Panc1 (cell line): ENCODE results near the gene NAA60. TPM values are rescaled to one million over a fixed set of nuclear protein-coding genes. Genes with fewer than 3 reads are reported as not detected.

Experiments used
- ATAC-seq: fragments of 200-7000 bp; cut with Tn5 transposase; 2 replicates; pipeline ENCODE4 v1.9.1; 2020; ENCODE audit warnings: mild to moderate bottlenecking, moderate library complexity
- BruUV-seq: library from RNA; stranded (reverse); fragments of 400-500 nt; replicated peaks from 2 replicates; lab custom pipeline; 2021; lab: Mats Ljungman, UMichigan
- CTCF ChIA-PET: fragments of 300-600 bp; sonication (Branson Sonifier 250); formaldehyde crosslinking; loops from one replicate; lab custom pipeline; 2022; ENCODE audit warnings: antibody characterized with exemption; lab: Charles Lee
- POLR2A ChIA-PET: fragments of 300-600 bp; sonication (Branson Sonifier 250); formaldehyde crosslinking; loops from one replicate; lab custom pipeline; 2022; ENCODE audit warnings: antibody characterized with exemption; lab: Charles Lee
- DNase-seq: peaks from one replicate; pipeline ENCODE4 v3.0.0-alpha.2; 2010; ENCODE audit warnings: low read depth, low spot score
- H3K27ac ChIP-seq: 2 replicates; pipeline ENCODE4 v1.5.1; 2011; ENCODE audit warnings: mild to moderate bottlenecking, low read length, inconsistent platforms
- H3K27me3 ChIP-seq: fragments of 200-500 bp; sonication (Bioruptor generic); 2 replicates; pipeline ENCODE4 v1.6.0; 2014; ENCODE audit warnings: low read length, inconsistent platforms; ENCODE audit not compliant: control insufficient read depth, insufficient read depth
- H3K36me3 ChIP-seq: fragments of 200-500 bp; sonication (Bioruptor generic); 2 replicates; pipeline ENCODE4 v1.5.1; 2014; ENCODE audit warnings: inconsistent platforms, mild to moderate bottlenecking, low read length, moderate library complexity; ENCODE audit not compliant: control insufficient read depth, insufficient read depth
- H3K4me1 ChIP-seq: 2 replicates; pipeline ENCODE4 v1.5.1; 2011; ENCODE audit warnings: inconsistent platforms, mild to moderate bottlenecking, low read length, moderate library complexity; ENCODE audit not compliant: control insufficient read depth, insufficient read depth
- H3K4me3 ChIP-seq, 2 experiments: 2 replicates each; pipeline ENCODE4 v1.5.1; 2011 to 2012; ENCODE audit warnings: low read depth in 2 of 2, low read length in 2 of 2, mild to moderate bottlenecking in 2 of 2, inconsistent platforms in 1 of 2, moderate library complexity in 1 of 2
- H3K9me3 ChIP-seq: fragments of 200-500 bp; sonication (Bioruptor generic); 2 replicates; pipeline ENCODE4 v1.5.1; 2014; ENCODE audit warnings: low read depth, mild to moderate bottlenecking, inconsistent platforms, low read length, moderate library complexity; ENCODE audit not compliant: control insufficient read depth, insufficient read depth
- POLR2AphosphoS5 ChIP-seq: IDR thresholded peaks from 2 replicates; pipeline ENCODE4 v1.6.1; 2012; ENCODE audit warnings: mild to moderate bottlenecking, low read depth, low read length, moderate library complexity
- SIN3A ChIP-seq: IDR thresholded peaks from 2 replicates; pipeline ENCODE4 v1.6.1; 2012; ENCODE audit warnings: low read depth, mild to moderate bottlenecking, low read length, moderate library complexity, borderline replicate concordance; ENCODE audit not compliant: insufficient read depth
- TCF7L2 ChIP-seq: IDR thresholded peaks from 2 replicates; pipeline ENCODE4 v1.6.1; 2011; ENCODE audit warnings: mild to moderate bottlenecking, low read depth, low read length, inconsistent platforms
- in situ Hi-C: cut with HindIII; loops from 2 replicates; pipeline ENCODE4 v1.10.0; 2016; ENCODE audit warnings: low sequenced_read_pairs, low pct_unique_long_range_greater_than_20kb
- intact Hi-C: fragments of 100-400 bp; cut with micrococcal nuclease; formaldehyde crosslinking; loops from one replicate; pipeline ENCODE4 v1.10.0; 2022; ENCODE audit not compliant: unreplicated experiment
- total RNA-seq: library from RNA; stranded (reverse); gene quantifications from one replicate; pipeline ENCODE4 v1.2.1, GENCODE V29; 2021; ENCODE audit not compliant: unreplicated experiment
- TF ChIP-seq, protein P1 (sequence below), 2 experiments: IDR thresholded peaks; 2 replicates each; pipeline ENCODE4 v1.6.1; 2011 to 2012; ENCODE audit warnings: low read depth in 2 of 2, control low read depth in 1 of 2, low read length in 1 of 2, mild to moderate bottlenecking in 1 of 2, moderate library complexity in 1 of 2; ENCODE audit not compliant: insufficient read depth in 1 of 2
- TF ChIP-seq, protein P2 (sequence below): fragments of 450-650 bp; IDR thresholded peaks from 2 replicates; pipeline ENCODE4 v1.5.1; 2017; ENCODE audit warnings: mild to moderate bottlenecking

The NAA60 gene
- total RNA-seq, 1 experiment from 2014 or later = 56.0 TPM

DNA sequence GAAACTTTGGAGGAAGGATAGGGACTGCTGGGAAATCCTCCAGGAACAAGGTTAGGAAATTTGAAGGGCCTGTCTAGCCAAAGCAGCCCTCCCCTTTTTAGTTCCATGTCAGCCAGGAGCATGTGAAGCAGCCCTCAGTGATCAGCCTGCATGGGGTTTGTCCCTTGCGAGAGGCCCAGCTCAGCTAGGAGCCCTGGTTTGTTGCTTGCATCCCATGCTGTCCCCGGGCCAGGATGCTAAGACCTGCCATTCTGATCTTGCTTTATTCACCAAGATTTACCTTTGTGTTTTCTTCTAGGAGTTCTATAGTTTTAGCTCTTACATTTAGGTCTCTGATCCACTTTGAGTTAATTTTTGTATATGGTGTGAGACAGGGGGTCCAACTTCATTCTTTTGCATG is 84.9 kb downstream of the NAA60 start:
- Histone ChIP-seq H3K4me1 (no peaks in the 10 kb centered on the region), H3K27ac (no peak overlapping the region), H3K4me3 (no peak overlapping the region), H3K27me3 (no peaks in the 10 kb centered on the region), H3K36me3 (0 out of 2 replicates have a peak, but pooled peaks cover 3% of the 10 kb centered on the region), H3K9me3 (no peaks in the 10 kb centered on the region)
- no peak for DNase-seq
- CTCF ChIA-PET = no interaction called here
- in situ Hi-C loops (no loop called here), intact Hi-C loops (no loop called here)
- BruUV-seq = TSS peak; percentile 63
- POLR2A ChIA-PET = no interaction called here
- no peak for ATAC-seq
- no peak for TF ChIP-seq SIN3A
- no peak for TF ChIP-seq POLR2AphosphoS5
- TF ChIP-seq, protein P1, sequence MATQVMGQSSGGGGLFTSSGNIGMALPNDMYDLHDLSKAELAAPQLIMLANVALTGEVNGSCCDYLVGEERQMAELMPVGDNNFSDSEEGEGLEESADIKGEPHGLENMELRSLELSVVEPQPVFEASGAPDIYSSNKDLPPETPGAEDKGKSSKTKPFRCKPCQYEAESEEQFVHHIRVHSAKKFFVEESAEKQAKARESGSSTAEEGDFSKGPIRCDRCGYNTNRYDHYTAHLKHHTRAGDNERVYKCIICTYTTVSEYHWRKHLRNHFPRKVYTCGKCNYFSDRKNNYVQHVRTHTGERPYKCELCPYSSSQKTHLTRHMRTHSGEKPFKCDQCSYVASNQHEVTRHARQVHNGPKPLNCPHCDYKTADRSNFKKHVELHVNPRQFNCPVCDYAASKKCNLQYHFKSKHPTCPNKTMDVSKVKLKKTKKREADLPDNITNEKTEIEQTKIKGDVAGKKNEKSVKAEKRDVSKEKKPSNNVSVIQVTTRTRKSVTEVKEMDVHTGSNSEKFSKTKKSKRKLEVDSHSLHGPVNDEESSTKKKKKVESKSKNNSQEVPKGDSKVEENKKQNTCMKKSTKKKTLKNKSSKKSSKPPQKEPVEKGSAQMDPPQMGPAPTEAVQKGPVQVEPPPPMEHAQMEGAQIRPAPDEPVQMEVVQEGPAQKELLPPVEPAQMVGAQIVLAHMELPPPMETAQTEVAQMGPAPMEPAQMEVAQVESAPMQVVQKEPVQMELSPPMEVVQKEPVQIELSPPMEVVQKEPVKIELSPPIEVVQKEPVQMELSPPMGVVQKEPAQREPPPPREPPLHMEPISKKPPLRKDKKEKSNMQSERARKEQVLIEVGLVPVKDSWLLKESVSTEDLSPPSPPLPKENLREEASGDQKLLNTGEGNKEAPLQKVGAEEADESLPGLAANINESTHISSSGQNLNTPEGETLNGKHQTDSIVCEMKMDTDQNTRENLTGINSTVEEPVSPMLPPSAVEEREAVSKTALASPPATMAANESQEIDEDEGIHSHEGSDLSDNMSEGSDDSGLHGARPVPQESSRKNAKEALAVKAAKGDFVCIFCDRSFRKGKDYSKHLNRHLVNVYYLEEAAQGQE (IDR thresholded peaks at IDR 0.05; ENCODE audit: insufficient read depth in 1 of 2, low read depth in 2 of 2, low read length in 1 of 2) = no peak
- TF ChIP-seq, protein P2, sequence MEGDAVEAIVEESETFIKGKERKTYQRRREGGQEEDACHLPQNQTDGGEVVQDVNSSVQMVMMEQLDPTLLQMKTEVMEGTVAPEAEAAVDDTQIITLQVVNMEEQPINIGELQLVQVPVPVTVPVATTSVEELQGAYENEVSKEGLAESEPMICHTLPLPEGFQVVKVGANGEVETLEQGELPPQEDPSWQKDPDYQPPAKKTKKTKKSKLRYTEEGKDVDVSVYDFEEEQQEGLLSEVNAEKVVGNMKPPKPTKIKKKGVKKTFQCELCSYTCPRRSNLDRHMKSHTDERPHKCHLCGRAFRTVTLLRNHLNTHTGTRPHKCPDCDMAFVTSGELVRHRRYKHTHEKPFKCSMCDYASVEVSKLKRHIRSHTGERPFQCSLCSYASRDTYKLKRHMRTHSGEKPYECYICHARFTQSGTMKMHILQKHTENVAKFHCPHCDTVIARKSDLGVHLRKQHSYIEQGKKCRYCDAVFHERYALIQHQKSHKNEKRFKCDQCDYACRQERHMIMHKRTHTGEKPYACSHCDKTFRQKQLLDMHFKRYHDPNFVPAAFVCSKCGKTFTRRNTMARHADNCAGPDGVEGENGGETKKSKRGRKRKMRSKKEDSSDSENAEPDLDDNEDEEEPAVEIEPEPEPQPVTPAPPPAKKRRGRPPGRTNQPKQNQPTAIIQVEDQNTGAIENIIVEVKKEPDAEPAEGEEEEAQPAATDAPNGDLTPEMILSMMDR = no peak
- TF ChIP-seq TCF7L2 = no peak

DNA sequence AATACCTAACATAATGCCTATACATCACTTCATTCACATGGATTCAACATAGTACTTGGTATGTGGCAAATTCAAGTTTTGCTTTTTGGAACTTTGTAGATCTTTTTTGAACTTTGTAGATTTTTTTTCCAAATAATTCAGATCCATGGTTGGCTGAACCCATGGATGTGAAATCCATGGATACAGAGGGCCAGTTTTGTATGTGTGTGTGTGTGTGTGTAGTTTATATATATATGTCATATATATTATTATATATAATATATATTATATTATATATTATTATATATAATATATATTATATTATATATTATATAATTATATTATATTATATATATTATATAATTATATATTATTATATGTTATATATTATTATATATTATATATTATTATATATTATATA is 85.7 kb downstream of the NAA60 start:
- TF ChIP-seq TCF7L2 (no peak), POLR2AphosphoS5 (no peak), SIN3A (no peak)
- TF ChIP-seq, protein P1 (IDR thresholded peaks at IDR 0.05; ENCODE audit: insufficient read depth in 1 of 2, low read depth in 2 of 2, low read length in 1 of 2) = no peak
- TF ChIP-seq, protein P2 = no peak
- Histone ChIP-seq H3K9me3 (no peaks in the 10 kb centered on the region), H3K4me3 (no peak overlapping the region), H3K36me3 (0 out of 2 replicates have a peak, but pooled peaks cover 3% of the 10 kb centered on the region), H3K27ac (no peak overlapping the region), H3K27me3 (no peaks in the 10 kb centered on the region), H3K4me1 (no peaks in the 10 kb centered on the region)
- no peak for ATAC-seq
- BruUV-seq = no TSS peak
- intact Hi-C loops = no loop called here
- ChIA-PET POLR2A (interaction anchor here (0.5 kb wide), 1 partner anchor 113 kb away, joined by 4 read pairs; no protein-coding TSS in a partner anchor), CTCF (interaction anchor here (0.5 kb wide), 1 partner anchor 18 kb away, joined by 4 read pairs; no protein-coding TSS in a partner anchor)
- in situ Hi-C loops = no loop called here
- DNase-seq = no peak
